ENCODE data around the gene IST1.
A peak's percentile ranks its signal among the peaks of the same experiment; 100 is the strongest.
"Not testable (repeated sequence)": the region's sequence is repeated elsewhere in the genome, so short reads cannot be mapped to it uniquely, and the experiment has no call there.

The IST1 gene

GRCh38 chr16:71882505-71883167, 12.7 kb upstream of the IST1 start:
- peak; percentile 37 for DNase-seq

GRCh38 chr16:71883168-71883848, 12.0 kb upstream of the IST1 start:
- no peak for DNase-seq

- DNase-seq, result peak; percentile 36
Measured at GRCh38 chr16:71883849-71884638, 11.3 kb upstream of the IST1 start, which contains the start of gene ZNF821. ZNF821 (minus strand) TSS chr16:71884182; CDS start chr16:71879946, 4,236 bp downstream.

- DNase-seq, result no peak
Measured at GRCh38 chr16:71885261-71885650, 10.1 kb upstream of the IST1 start.

- no peak for DNase-seq
Measured at GRCh38 chr16:71889147-71889546, 6.2 kb upstream of the IST1 start.

GRCh38 chr16:71893888-71894228, 1.5 kb upstream of the IST1 start:
- DNase-seq, result no peak

GRCh38 chr16:71894229-71894920, 956 bp upstream of the IST1 start:
- DNase-seq, result no peak

GRCh38 chr16:71895679-71896365, 491 bp downstream of the IST1 start:
- no peak for DNase-seq

- no peak for DNase-seq
Measured at GRCh38 chr16:71896764-71897368, 1.5 kb downstream of the IST1 start.

- no peak for DNase-seq
Measured at GRCh38 chr16:71899171-71899570, 3.8 kb downstream of the IST1 start.

- no peak for DNase-seq
Measured at GRCh38 chr16:71902656-71903365, 7.5 kb downstream of the IST1 start.

GRCh38 chr16:71903608-71904007, 8.3 kb downstream of the IST1 start:
- DNase-seq, result no peak

- no peak for DNase-seq
Measured at GRCh38 chr16:71904239-71904638, 8.9 kb downstream of the IST1 start.

- not testable (repeated sequence) for DNase-seq
Measured at GRCh38 chr16:71905765-71906164, 10.4 kb downstream of the IST1 start.

GRCh38 chr16:71911121-71911520, 15.8 kb downstream of the IST1 start:
- no peak for DNase-seq

- no peak for DNase-seq
Measured at GRCh38 chr16:71912534-71913275, 17.4 kb downstream of the IST1 start.

GRCh38 chr16:71914802-71915201, 19.5 kb downstream of the IST1 start:
- DNase-seq, result no peak

GRCh38 chr16:71915350-71915749, 20.0 kb downstream of the IST1 start:
- DNase-seq, result no peak

- no peak for DNase-seq
Measured at GRCh38 chr16:71916397-71916920, 21.1 kb downstream of the IST1 start.

GRCh38 chr16:71917900-71918299, 22.6 kb downstream of the IST1 start:
- DNase-seq, result peak; percentile 16

- DNase-seq, result no peak
Measured at GRCh38 chr16:71919035-71919434, 23.7 kb downstream of the IST1 start.

Data from NCI-H446 treated with DMSO at 0.1 percent for 48 hours (cell line).